ENCODE measurements around the gene DSE.

The DSE gene

DNA sequence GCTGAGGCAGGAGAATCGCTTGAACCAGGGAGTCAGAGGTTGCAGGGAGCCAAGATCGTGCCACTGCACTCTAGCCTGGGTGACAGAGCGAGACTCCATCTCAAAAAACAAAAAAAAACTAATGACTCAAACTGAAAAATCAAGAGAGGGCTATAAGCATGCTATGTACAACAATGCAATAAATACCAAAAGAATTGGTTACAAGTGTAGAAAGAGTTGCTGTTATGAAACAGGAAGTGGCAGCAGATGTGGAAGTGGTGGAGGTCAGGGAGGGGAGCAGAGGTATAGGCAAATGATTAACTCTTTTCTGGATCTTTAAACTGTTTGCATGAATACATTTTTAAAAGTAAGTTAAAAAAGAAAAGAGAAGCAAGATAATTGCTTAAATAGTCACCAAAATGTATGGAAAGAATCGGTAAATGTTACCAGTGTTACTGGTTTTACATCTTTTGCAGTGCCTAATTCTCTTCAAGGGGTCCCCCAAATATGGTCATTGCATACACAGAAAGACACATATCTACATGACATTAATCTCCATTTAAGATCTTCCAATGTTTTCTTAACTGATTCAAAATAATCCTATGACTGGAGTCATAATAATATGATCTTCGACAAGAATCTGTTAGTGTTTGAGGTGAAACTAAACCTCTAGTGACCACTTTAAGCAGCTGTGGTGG is 105.4 kb downstream of the DSE start:
- H3K4me3 ChIP-seq (ENCODE audit: low read depth, low read length) = no peak overlapping the region; the same call in 1 of the 2 replicates
- DNase-seq (ENCODE audit: low read depth) = peak; percentile 57
- TF ChIP-seq, protein P1, sequence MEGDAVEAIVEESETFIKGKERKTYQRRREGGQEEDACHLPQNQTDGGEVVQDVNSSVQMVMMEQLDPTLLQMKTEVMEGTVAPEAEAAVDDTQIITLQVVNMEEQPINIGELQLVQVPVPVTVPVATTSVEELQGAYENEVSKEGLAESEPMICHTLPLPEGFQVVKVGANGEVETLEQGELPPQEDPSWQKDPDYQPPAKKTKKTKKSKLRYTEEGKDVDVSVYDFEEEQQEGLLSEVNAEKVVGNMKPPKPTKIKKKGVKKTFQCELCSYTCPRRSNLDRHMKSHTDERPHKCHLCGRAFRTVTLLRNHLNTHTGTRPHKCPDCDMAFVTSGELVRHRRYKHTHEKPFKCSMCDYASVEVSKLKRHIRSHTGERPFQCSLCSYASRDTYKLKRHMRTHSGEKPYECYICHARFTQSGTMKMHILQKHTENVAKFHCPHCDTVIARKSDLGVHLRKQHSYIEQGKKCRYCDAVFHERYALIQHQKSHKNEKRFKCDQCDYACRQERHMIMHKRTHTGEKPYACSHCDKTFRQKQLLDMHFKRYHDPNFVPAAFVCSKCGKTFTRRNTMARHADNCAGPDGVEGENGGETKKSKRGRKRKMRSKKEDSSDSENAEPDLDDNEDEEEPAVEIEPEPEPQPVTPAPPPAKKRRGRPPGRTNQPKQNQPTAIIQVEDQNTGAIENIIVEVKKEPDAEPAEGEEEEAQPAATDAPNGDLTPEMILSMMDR (IDR thresholded peaks at IDR 0.05; ENCODE audit: low read depth, low read length, missing control alignments) = no peak

DNA sequence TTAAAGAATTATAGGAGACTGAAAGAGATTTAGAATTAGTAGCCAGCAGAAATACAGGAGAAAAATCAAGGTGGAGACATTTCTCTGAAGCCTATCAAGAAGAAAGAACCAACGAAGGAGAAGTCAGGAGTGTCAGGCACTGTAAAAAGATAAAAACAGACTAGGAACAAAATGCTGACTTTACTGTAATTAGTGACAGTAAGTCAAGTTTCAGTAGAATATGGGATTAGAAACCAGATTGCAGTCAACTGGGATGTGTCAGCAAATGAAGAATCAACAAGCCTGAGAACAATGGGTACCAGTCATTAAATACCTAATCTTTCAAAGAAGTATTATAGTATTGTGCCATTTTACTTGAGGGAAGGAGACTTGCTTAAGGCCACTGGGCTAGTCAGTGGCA is 112.0 kb downstream of the DSE start:
- no peak for DNase-seq (ENCODE audit: low read depth)
- TF ChIP-seq, protein P1 (IDR thresholded peaks at IDR 0.05; ENCODE audit: low read depth, low read length, missing control alignments) = no peak

DNA sequence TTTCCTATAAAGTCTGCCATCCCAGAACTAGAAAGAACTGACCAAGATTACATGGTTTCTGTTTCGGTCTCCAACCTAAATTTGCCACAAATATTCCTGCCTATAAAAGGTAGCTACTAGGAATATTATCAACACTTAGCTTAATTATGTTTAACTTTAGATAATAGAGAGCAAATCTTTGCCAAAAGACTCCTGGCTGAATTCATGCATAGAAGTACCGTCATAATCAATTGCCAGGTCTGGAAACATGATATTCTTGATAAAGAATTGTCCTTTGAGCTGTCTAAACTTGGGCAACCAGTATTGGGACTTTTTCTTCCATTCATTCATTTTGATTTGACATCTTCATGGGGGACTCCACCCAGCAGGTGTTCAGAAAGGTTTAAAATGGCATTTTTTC is 112.9 kb downstream of the DSE start:
- H3K4me3 ChIP-seq (ENCODE audit: low read depth, low read length) = no peak overlapping the region
- TF ChIP-seq, protein P1 (IDR thresholded peaks at IDR 0.05; ENCODE audit: low read depth, low read length, missing control alignments) = no peak
- no peak for DNase-seq (ENCODE audit: low read depth)

More for the DNA sequence above, 112.0 kb downstream of the DSE start:
- no peak overlapping the region for H3K4me3 ChIP-seq (ENCODE audit: low read depth, low read length)

DNA sequence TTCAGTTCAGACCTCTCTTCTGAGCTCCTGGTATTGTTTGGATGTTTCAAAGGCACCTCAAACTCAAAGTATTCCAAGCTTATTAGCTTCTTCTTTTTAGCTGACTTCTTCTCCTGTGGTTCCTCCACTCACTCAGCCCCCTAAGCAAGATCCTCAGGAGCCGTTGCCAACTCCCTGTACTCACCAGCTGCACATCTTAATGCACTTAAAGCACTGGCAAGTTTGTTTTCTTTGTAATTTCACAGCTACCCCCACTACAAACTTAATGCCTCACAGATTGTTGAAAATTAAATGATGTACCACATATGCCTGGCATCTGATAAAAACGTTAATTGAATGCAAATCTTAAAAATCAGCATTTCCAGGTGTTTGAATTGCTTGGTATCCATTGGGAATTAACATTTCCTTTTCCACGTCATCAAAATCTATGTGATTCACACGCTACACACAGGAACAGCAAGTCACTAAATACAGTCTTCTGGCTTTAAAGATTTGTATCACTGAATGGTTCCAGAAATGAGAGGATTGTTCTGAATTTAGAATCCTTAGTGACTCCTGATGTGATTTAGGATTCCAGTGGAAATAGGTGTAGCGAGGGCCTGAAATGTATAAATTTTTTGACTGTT is 114.9 kb downstream of the DSE start:
- H3K4me3 ChIP-seq (ENCODE audit: low read depth, low read length) = no peak overlapping the region
- TF ChIP-seq, protein P1 (IDR thresholded peaks at IDR 0.05; ENCODE audit: low read depth, low read length, missing control alignments) = no peak
- no peak for DNase-seq (ENCODE audit: low read depth)

DNA sequence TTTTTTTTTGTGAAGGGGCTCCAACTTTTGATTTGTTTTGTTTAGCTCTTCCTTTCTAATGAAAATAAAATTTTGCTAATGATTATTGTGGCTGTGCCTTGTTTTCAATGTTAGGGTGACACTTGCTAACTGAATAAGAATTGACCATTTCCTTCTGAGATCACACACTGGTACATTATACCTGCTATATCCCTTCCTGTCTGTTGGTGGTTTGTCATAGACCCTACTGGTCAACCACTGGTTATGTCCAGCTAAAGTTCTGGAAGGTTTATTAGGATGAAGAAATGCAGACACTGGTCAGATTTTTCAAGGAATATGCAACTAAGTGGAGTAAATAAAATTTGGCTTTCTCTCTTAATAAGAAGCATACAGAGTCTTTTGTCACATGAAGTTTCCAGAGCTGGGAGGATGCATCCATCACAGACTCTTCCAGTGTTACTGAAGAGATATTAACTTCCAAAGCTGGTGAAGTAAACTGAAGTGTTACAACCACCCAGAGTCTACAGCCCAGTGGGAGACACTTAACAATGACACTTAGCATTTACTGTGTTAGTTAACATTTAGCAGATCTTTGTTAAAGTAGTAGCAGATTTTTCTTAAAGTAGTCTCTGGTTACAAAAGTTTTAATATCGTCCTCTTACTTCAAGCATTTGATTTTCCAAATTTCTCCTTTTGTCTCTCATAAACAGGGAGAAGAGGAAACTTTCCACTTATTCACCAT is 121.0 kb downstream of the DSE start:
- TF ChIP-seq, protein P1 (IDR thresholded peaks at IDR 0.05; ENCODE audit: low read depth, low read length, missing control alignments) = no peak
- DNase-seq (ENCODE audit: low read depth) = no peak

DNA sequence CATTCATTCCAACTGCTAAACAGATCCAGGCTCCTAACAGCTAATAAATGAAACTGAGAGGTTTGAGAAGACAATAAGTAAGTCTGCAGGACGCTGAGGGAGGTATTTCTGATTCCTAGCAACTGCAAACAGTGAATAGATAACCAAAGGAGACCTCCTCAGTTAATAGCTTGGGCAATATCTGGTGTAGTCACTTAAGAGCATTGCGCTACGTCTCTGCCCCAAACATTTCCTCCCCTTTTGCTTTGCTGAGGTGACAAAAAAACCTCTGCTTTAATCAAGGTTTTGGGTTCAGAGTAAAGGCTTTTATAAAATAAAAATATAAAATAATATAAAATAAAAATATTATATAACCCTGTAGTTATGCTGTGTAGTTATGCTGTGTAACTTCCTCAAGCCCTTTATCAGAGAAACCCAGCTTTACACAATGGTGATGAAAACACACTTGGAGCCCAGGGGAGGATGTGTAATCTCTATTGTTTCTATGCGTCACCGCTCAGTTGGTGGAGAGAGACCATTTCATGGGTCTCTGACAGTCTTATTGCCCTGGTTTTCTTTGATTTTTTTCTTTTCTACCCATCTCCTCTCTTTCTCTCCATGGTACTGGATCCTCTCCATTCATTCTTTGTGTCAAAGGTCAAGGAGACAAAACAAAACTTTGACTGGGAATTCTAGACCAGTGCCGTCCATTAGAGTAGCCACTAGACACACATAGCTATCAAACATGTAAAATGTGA is 121.8 kb downstream of the DSE start:
- DNase-seq (ENCODE audit: low read depth) = no peak
- no peak overlapping the region for H3K4me3 ChIP-seq (ENCODE audit: low read depth, low read length)
- TF ChIP-seq, protein P1 (IDR thresholded peaks at IDR 0.05; ENCODE audit: low read depth, low read length, missing control alignments) = no peak

More for the DNA sequence above, 121.0 kb downstream of the DSE start:
- H3K4me3 ChIP-seq (ENCODE audit: low read depth, low read length) = no peak overlapping the region
